ENCODE data around the gene EDN3.

The EDN3 gene

DNA sequence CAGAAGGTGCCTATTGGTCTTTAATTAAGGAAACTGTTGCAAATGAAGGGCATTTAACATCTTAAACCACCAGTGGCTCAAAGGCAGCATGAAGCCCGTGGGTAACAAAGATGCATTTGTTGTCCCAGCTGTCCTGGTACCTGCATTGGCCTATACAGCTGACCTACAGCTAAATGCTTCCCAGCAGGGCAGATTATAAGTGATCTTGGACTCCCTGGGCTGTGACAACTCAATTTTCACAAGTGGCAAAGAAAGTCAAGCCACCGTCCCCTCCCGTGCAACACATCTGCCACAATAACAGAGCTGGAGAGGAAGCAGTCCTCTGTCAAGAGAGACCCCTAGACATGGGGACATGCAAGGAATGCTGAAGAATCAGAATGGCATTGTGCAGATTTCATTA, 31.5 kb upstream of the EDN3 start:
- TF ChIP-seq CTCF (IDR thresholded peaks at IDR 0.05; ENCODE audit: borderline replicate concordance, insufficient read depth, low read depth, low read length), result no peak

GRCh38 chr20:59269411-59270025, 30.9 kb upstream of the EDN3 start:
- TF ChIP-seq CTCF (IDR thresholded peaks at IDR 0.05; ENCODE audit: borderline replicate concordance, insufficient read depth, low read depth, low read length), result no peak
- H3K4me3 ChIP-seq (ENCODE audit: low read depth, low read length), result no peak overlapping the region

More for the DNA sequence above, 31.5 kb upstream of the EDN3 start:
- no peak overlapping the region for H3K4me3 ChIP-seq (ENCODE audit: low read depth, low read length)

- no peak for TF ChIP-seq CTCF (IDR thresholded peaks at IDR 0.05; ENCODE audit: borderline replicate concordance, insufficient read depth, low read depth, low read length)
- no peak overlapping the region for H3K4me3 ChIP-seq (ENCODE audit: low read depth, low read length)
Observed at GRCh38 chr20:59270380-59270779, 30.0 kb upstream of the EDN3 start.

DNA sequence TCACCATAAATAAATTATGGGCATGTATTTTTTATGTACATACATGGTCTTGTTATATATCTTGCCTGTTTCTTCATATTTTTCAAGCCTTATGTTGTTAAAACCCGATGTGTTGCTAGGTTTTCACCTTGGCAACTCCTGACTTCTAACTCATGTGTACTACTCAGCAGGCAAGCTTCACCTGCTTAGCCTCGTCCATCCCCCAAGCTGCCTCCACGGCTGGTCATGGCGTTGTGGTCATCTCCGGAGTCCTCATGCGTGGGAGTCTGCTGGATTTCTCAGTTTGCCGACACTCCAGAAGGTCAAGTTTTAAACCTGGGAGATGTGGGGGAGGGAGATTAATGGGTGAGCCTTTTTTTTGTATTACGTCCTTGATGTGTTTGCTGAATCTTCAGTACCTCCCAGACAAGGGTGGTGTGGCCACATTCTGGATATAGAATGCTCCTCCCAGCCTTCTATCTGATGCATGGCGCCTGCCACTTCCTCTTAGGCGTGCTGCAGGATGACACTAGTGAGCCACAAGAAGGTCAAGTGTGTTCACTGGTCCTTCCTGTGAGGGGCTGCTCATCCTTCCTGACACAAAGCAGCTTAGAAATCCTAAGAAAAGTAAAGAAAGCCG, 26.6 kb upstream of the EDN3 start:
- no peak overlapping the region for H3K4me3 ChIP-seq (ENCODE audit: low read depth, low read length)
- no peak for TF ChIP-seq CTCF (IDR thresholded peaks at IDR 0.05; ENCODE audit: borderline replicate concordance, insufficient read depth, low read depth, low read length)

DNA sequence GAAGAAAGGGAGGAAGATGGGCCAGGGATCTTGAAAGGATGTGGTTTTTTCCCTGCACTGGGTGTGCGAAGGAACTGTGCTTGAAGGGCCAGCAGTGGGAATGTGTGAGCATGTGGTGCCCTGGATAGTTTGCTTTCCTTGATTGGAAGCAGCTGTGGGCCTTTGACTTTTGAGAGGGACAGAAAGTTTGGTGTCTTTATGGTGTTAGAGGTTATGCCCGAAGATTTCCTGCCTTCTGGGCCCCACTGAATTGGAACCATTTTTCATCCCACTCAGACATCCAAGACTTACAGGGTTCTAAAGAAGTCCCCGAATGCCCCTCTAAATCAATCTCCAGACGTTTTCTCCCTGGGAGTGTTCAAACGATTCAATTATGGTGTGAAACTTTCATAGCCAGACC, 23.5 kb upstream of the EDN3 start:
- TF ChIP-seq CTCF (IDR thresholded peaks at IDR 0.05; ENCODE audit: borderline replicate concordance, insufficient read depth, low read depth, low read length), result no peak
- H3K4me3 ChIP-seq (ENCODE audit: low read depth, low read length), result no peak overlapping the region

- no peak for TF ChIP-seq CTCF (IDR thresholded peaks at IDR 0.05; ENCODE audit: borderline replicate concordance, insufficient read depth, low read depth, low read length)
- no peak overlapping the region for H3K4me3 ChIP-seq (ENCODE audit: low read depth, low read length)
Observed at GRCh38 chr20:59284470-59284869, 15.9 kb upstream of the EDN3 start.

GRCh38 chr20:59289994-59290393, 10.4 kb upstream of the EDN3 start:
- no peak for TF ChIP-seq CTCF (IDR thresholded peaks at IDR 0.05; ENCODE audit: borderline replicate concordance, insufficient read depth, low read depth, low read length)
- no peak overlapping the region for H3K4me3 ChIP-seq (ENCODE audit: low read depth, low read length)

All from GM12875 (cell line).